HG03575 (cell line): ENCODE results near the gene TFAP2D.

Experiments
- ATAC-seq: cut with Tn5 transposase; IDR thresholded peaks from one replicate; pipeline ENCODE4 v1.9.1; 2021; ENCODE audit not compliant: unreplicated experiment, insufficient number of reproducible peaks, low FRiP score; ENCODE audit errors: extremely low read depth

The TFAP2D gene

GRCh38 chr6:50713226-50713625, at the start of gene TFAP2D:
TSS of gene TFAP2D (plus strand) at chr6:50713526. CDS start at chr6:50714056, 530 bp downstream.
- ATAC-seq, result no peak

GRCh38 chr6:50663806-50664205, 49.5 kb upstream of the TFAP2D start:
- no peak for ATAC-seq

GRCh38 chr6:50666089-50666488, 47.2 kb upstream of the TFAP2D start:
- no peak for ATAC-seq

- ATAC-seq, result no peak
Measured at GRCh38 chr6:50681213-50681824, 32.0 kb upstream of the TFAP2D start.

- no peak for ATAC-seq
Measured at GRCh38 chr6:50689210-50689609, 24.1 kb upstream of the TFAP2D start.

- no peak for ATAC-seq
Measured at GRCh38 chr6:50691814-50692495, 21.4 kb upstream of the TFAP2D start.

- ATAC-seq, result no peak
Measured at GRCh38 chr6:50698546-50698945, 14.8 kb upstream of the TFAP2D start.

GRCh38 chr6:50699051-50699775, 14.1 kb upstream of the TFAP2D start:
- no peak for ATAC-seq

GRCh38 chr6:50706575-50706974, 6.8 kb upstream of the TFAP2D start:
- ATAC-seq, result no peak

- ATAC-seq, result no peak
Measured at GRCh38 chr6:50707191-50707590, 6.1 kb upstream of the TFAP2D start.

GRCh38 chr6:50707652-50708300, 5.5 kb upstream of the TFAP2D start:
- no peak for ATAC-seq

GRCh38 chr6:50708664-50709365, 4.5 kb upstream of the TFAP2D start:
- no peak for ATAC-seq

- no peak for ATAC-seq
Measured at GRCh38 chr6:50709366-50709734, 4.0 kb upstream of the TFAP2D start.

- no peak for ATAC-seq
Measured at GRCh38 chr6:50711686-50712085, 1.6 kb upstream of the TFAP2D start.

- no peak for ATAC-seq
Measured at GRCh38 chr6:50712291-50712690, 1.0 kb upstream of the TFAP2D start.

GRCh38 chr6:50713977-50714486, 706 bp downstream of the TFAP2D start:
- ATAC-seq, result no peak

- no peak for ATAC-seq
Measured at GRCh38 chr6:50714487-50715379, 1.4 kb downstream of the TFAP2D start.

- no peak for ATAC-seq
Measured at GRCh38 chr6:50716899-50717509, 3.7 kb downstream of the TFAP2D start.
